Measurements from ENCODE around the gene SMIM43.
A peak's percentile ranks its signal among the peaks of the same experiment; 100 is the strongest.

SMIM43 gene

DNA sequence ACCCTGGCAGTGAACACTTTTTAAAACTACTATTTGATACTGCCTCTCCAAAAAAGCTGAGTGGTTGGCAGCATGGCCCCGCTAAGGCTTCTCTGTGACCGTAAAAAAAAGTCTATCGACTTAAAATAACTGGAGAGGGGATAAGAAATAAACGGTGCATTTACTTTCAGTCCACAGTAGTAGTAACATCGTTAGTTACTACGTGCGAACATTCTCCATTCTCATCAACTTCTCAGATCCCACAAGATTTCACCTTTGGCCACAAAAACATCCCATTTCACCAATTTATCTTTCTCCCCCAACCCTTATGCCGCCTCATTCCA is 35.6 kb upstream of the SMIM43 start:
- peak overlapping the region; percentile 87; the same call in 1 of the 2 replicates for H3K27ac ChIP-seq
- ChIA-PET POLR2A (ENCODE audit: low non-redundant PET) (interaction anchor here (0.6 kb wide), 1 partner anchor 19 kb away, joined by 5 read pairs; no protein-coding TSS in a partner anchor), CTCF (interaction anchor here (1.7 kb wide), 1 partner anchor 24 kb away, joined by 7 read pairs; no protein-coding TSS in a partner anchor)
- TF ChIP-seq, protein P1, sequence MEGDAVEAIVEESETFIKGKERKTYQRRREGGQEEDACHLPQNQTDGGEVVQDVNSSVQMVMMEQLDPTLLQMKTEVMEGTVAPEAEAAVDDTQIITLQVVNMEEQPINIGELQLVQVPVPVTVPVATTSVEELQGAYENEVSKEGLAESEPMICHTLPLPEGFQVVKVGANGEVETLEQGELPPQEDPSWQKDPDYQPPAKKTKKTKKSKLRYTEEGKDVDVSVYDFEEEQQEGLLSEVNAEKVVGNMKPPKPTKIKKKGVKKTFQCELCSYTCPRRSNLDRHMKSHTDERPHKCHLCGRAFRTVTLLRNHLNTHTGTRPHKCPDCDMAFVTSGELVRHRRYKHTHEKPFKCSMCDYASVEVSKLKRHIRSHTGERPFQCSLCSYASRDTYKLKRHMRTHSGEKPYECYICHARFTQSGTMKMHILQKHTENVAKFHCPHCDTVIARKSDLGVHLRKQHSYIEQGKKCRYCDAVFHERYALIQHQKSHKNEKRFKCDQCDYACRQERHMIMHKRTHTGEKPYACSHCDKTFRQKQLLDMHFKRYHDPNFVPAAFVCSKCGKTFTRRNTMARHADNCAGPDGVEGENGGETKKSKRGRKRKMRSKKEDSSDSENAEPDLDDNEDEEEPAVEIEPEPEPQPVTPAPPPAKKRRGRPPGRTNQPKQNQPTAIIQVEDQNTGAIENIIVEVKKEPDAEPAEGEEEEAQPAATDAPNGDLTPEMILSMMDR (conservative IDR thresholded peaks at IDR 0.05; ENCODE audit: low read depth), result no peak
- DNase-seq (ENCODE audit: low spot score), result no peak

DNA sequence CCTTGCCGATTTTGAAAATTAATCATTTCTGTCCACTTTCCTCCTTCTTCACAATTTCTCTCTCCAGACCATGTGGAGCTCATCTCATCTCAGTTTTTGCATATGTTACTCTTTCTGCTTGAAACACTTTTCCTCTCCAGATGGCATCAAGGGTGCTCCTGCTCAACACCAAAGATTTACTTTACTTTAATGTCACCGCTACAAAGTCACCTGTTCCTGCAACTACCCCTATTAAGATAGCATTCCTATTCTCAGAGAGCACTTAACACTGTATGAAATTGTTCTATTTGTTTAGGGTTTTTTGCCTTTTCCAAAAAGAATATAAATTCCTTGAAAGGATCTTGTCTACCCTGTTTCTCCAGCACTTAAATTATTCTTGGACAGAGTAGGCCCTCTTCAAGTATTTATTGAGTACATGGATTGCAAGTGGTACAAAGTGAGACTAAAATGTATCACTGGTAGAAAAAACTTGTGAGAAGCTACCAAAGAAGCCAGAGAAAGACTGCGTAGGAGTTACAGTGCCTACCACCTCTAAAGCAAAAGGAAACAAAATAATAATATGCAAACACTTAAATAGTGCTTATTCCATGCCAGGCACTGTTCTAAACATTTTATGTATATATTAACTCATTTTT is 35.0 kb upstream of the SMIM43 start:
- POLR2A ChIA-PET (ENCODE audit: low non-redundant PET), result no interaction called here
- H3K27ac ChIP-seq, result no peak overlapping the region
- TF ChIP-seq, protein P1 (conservative IDR thresholded peaks at IDR 0.05; ENCODE audit: low read depth), result no peak
- CTCF ChIA-PET, result no interaction called here
- DNase-seq (ENCODE audit: low spot score), result no peak

DNA sequence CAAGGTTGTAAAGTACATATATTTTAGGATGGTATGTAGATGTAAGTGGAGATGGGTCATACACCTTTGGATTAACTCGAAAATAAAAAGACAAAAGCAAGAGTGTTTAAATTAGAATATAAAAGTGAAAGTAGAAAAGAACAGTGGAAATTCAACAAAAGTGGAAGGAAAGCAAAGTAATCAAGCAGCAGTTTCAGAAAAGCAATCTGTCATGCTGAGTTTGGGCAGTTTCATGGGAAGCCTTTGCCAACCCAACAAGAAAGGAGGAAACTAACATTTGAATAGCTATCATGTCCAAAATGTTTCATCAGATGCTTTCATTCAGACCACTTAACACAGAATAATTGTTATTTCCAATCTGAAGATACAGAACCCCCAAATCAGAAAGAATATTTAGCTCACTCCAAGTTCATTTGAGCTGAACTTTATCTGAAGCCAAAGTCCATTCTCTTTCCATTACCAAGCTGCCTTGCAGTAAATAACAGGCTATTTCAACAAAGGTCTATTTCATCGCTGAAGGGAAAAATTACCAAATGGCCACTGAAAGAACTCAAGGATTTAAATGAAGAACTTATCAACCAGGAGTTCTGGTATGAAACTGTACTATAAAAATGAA is 34.4 kb upstream of the SMIM43 start:
- ChIA-PET CTCF (interaction anchor here (0.7 kb wide), 1 partner anchor 337 kb away, joined by 3 read pairs; no protein-coding TSS in a partner anchor), POLR2A (ENCODE audit: low non-redundant PET) (no interaction called here)
- TF ChIP-seq, protein P1 (conservative IDR thresholded peaks at IDR 0.05; ENCODE audit: low read depth), result no peak
- DNase-seq (ENCODE audit: low spot score), result no peak
- no peak overlapping the region for H3K27ac ChIP-seq

DNA sequence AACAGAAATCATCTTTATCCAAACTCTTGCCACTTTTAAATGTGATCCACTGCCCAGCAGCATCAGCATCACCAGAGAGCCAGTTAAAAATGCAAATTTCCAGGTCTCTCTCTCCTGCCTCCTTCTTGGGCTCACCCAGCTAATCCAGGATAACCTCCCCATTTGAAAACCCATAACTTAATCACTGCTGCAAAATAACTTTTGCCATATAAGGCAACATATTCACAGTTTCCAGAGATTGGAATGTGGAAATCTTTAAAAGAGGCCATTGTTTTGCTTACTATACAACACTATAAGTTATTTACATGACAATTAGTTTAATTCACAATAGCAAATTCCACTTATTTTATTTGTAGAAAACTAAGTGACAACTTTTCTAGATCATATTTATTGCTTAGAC is 31.3 kb upstream of the SMIM43 start:
- no peak for DNase-seq (ENCODE audit: low spot score)
- POLR2A ChIA-PET (ENCODE audit: low non-redundant PET), result no interaction called here
- CTCF ChIA-PET, result interaction anchor here (0.7 kb wide), 1 partner anchor 37 kb away, joined by 5 read pairs; no protein-coding TSS in a partner anchor
- no peak overlapping the region for H3K27ac ChIP-seq
- TF ChIP-seq, protein P1 (conservative IDR thresholded peaks at IDR 0.05; ENCODE audit: low read depth), result no peak

DNA sequence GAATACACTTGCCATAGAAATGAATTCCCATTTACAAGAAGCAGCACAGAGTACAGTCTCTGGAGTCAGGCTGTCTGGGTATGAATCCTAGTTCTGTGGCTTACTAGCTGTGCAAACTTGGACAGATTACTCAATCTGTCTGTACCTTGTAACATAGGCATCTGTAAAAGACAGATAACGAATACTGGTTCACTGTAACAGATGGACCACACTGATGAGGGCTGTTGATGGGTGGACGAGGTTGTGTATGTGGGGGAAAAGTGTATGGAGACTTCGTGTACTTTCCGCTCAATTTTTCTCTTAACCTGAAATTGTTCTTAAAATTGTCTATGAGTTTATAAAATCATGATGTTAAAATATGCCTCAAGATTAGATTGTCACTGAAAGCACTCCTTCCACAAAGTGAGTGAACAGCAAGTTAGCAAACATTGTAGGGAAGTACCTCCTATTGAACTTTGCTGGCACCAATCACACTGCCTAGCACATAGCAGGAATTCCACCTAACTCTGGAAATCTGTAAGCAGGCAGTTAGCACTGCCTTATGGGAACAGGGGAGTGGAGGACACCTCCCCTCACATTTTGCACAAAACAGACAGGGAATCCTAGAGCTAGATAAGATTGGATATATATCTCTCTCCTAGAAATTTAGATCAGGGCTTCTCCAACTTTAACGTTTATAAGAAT is 29.7 kb upstream of the SMIM43 start:
- TF ChIP-seq, protein P1 (conservative IDR thresholded peaks at IDR 0.05; ENCODE audit: low read depth), result no peak

DNA sequence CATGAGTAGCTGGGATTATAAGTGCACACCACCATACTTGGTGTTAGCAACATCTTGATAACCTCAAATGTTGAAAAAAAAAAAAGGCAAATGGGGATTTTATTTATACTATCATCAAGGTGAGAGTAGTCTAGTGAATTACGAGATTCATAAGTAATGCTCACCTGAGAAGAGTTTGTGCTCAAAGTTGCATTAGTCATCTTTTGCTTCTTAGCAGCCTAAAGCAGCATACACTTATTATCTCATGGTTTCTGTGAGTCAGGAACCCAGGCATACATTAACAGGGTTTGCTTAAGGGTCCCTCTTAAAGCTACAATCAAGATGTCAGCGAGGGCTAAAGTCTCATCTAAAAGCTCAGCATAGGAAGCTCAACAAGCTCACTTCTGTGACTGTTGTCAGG is 28.0 kb upstream of the SMIM43 start:
- TF ChIP-seq, protein P1 (conservative IDR thresholded peaks at IDR 0.05; ENCODE audit: low read depth), result no peak
- ChIA-PET CTCF (interaction anchor here (0.5 to 0.7 kb wide), 2 partner anchors 1121 to 1470 kb away, joined by 3 read pairs; no protein-coding TSS in a partner anchor), POLR2A (ENCODE audit: low non-redundant PET) (no interaction called here)
- H3K27ac ChIP-seq, result no peak overlapping the region
- DNase-seq (ENCODE audit: low spot score), result no peak

More for the DNA sequence above, 29.7 kb upstream of the SMIM43 start:
- H3K27ac ChIP-seq, result no peak overlapping the region
- CTCF ChIA-PET, result no interaction called here
- POLR2A ChIA-PET (ENCODE audit: low non-redundant PET), result no interaction called here
- no peak for DNase-seq (ENCODE audit: low spot score)
